K562 (cell line): ENCODE results near the gene MAPK8IP2. TPM values are rescaled to one million over a fixed set of nuclear protein-coding genes. Genes with fewer than 3 reads are reported as not detected.

ENCODE experiments used
- KLF6 ChIP-seq: fragments of 250-450 bp; sonication (Bioruptor Pico); IDR thresholded peaks from 2 replicates; pipeline ENCODE4 v1.4.0; 2020; ENCODE audit warnings: mild to moderate bottlenecking, moderate library complexity, borderline replicate concordance
- L3MBTL2 ChIP-seq: fragments of 450-650 bp; IDR thresholded peaks from 2 replicates; pipeline ENCODE4 v1.6.1; 2016; ENCODE audit warnings: mild to moderate bottlenecking, moderate library complexity
- SIX5 ChIP-seq, 2 experiments: IDR thresholded peaks; 2 replicates each; pipeline ENCODE4 v1.6.1; 2011; ENCODE audit warnings: low read length in 2 of 2, borderline replicate concordance in 1 of 2, low read depth in 1 of 2, mild to moderate bottlenecking in 1 of 2, moderate library complexity in 1 of 2; ENCODE audit not compliant: insufficient read depth in 1 of 2
- U2AF2 ChIP-seq: fragments of 200-400 bp; formaldehyde crosslinking; optimal IDR thresholded peaks from 2 replicates; pipeline ENCODE3; 2017; ENCODE audit warnings: low read depth, mild to moderate bottlenecking, low read length
- polyA plus RNA-seq, 8 experiments: library from polyadenylated mRNA; depleted of rRNA in 4 of 8; stranded (reverse) in 5 of 8; unstranded in 3 of 8; fragments of >200 nt; fragmentation: Nextera tagmentation in 2 of 8; fragmentation: Illumina TruSeq in 1 of 8; extraction: Ambion mirVana in 2 of 8; extraction: Trizol in 1 of 8; gene quantifications; 2 replicates each; pipeline versions ENCODE4 v1.2.1 to v1.2.3, GENCODE V29; 2011 to 2014; ENCODE audit warnings: inconsistent platforms in 1 of 8, missing spikeins in 1 of 8
- total RNA-seq, 7 experiments: library from RNA; depleted of rRNA in 6 of 7; stranded (reverse); fragments of >200 nt in 6 of 7; fragmentation: Illumina TruSeq in 2 of 7; extraction: Trizol in 2 of 7; gene quantifications; 2 replicates each; pipeline versions ENCODE4 v1.2.1 to v1.2.3, GENCODE V29; 2011 to 2021; ENCODE audit warnings: low replicate concordance in 1 of 7
- TF ChIP-seq, protein P1 (sequence below), 2 experiments: fragments of 450-650 bp; formaldehyde crosslinking in 1 of 2; IDR thresholded peaks; 2 replicates each; pipeline versions ENCODE4 v1.4.0 to v1.6.1; 2014 to 2020; ENCODE audit warnings: mild to moderate bottlenecking in 2 of 2, borderline replicate concordance in 1 of 2, low read depth in 1 of 2
- TF ChIP-seq, protein P2 (sequence below): sonication (generic); formaldehyde crosslinking; IDR thresholded peaks from 2 replicates; pipeline ENCODE4 v1.8.0; 2022; ENCODE audit warnings: missing genetic modification reagents, mild to moderate bottlenecking, moderate library complexity, borderline replicate concordance
- TF ChIP-seq, protein P3 (sequence below), 3 experiments: fragments of 200-800 bp in 1 of 3; fragments of 250-450 bp in 1 of 3; fragments of 450-650 bp in 1 of 3; sonication (Bioruptor Pico) in 1 of 3; sonication (Bioruptor generic) in 1 of 3; formaldehyde crosslinking in 1 of 3; IDR thresholded peaks; 2 replicates each; pipeline versions ENCODE4 v1.6.1 to v1.8.0; 2016 to 2022; ENCODE audit warnings: mild to moderate bottlenecking in 2 of 3, missing genetic modification characterization in 2 of 3, missing compliant biosample characterization in 1 of 3, moderate library complexity in 1 of 3

MAPK8IP2 gene
- total and polyA plus RNA-seq, 9 of the 15 experiments (the other 6 are each of a cell fraction or from before 2014, with no cell fraction given), result 0.01 to 0.47 (median 0.07) TPM; not detected in 2

DNA sequence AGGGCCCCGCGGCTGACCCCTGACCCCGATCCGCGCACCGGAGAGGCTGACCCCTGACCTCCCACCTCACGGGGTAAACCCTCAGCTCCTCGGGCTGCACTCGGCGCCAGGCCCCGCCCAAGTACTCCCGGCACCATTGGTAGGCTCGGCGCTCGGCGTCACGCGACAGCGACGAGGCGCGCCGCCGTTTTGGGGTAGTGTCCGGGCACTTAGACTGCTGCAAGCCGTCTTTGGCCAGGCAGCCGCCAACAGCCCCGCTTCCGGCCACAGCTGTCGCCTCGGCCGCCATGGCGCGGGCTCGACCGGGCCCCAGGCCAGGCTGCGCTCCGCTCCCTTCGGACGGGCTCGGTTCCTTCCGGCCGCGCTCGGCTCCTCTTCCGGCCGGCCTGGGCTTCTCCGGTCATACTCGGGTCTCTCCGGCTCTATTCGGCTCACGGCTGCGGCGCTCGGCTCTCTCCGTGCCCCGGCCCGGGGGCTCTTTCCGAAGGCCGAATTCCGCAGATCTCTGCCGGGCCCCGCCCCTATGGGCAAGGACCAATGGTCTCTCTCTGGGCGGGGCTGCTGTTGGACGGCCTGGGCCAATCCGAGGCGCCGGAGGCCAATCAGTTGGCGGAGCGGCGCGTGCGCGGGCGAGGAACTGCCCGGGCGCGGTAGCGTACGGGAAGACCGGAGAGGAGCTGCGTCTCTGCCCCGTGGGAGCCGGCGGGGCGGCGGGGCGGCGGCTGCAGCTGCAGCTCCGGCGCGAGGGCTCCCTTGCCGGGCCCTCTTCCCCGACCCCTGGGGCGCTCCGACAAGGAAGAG is 17.9 kb upstream of the MAPK8IP2 start, which contains the start of gene CHKB (continued):
- TF ChIP-seq, protein P1, sequence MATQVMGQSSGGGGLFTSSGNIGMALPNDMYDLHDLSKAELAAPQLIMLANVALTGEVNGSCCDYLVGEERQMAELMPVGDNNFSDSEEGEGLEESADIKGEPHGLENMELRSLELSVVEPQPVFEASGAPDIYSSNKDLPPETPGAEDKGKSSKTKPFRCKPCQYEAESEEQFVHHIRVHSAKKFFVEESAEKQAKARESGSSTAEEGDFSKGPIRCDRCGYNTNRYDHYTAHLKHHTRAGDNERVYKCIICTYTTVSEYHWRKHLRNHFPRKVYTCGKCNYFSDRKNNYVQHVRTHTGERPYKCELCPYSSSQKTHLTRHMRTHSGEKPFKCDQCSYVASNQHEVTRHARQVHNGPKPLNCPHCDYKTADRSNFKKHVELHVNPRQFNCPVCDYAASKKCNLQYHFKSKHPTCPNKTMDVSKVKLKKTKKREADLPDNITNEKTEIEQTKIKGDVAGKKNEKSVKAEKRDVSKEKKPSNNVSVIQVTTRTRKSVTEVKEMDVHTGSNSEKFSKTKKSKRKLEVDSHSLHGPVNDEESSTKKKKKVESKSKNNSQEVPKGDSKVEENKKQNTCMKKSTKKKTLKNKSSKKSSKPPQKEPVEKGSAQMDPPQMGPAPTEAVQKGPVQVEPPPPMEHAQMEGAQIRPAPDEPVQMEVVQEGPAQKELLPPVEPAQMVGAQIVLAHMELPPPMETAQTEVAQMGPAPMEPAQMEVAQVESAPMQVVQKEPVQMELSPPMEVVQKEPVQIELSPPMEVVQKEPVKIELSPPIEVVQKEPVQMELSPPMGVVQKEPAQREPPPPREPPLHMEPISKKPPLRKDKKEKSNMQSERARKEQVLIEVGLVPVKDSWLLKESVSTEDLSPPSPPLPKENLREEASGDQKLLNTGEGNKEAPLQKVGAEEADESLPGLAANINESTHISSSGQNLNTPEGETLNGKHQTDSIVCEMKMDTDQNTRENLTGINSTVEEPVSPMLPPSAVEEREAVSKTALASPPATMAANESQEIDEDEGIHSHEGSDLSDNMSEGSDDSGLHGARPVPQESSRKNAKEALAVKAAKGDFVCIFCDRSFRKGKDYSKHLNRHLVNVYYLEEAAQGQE (IDR thresholded peaks at IDR 0.05; ENCODE audit: borderline replicate concordance), result no peak
- TF ChIP-seq, protein P1 (CRISPR knock-in tag; IDR thresholded peaks at IDR 0.05; ENCODE audit: low read depth), result 0 out of 2 replicates have a peak, but pooled peaks have one; percentile 46
- TF ChIP-seq, protein P2, sequence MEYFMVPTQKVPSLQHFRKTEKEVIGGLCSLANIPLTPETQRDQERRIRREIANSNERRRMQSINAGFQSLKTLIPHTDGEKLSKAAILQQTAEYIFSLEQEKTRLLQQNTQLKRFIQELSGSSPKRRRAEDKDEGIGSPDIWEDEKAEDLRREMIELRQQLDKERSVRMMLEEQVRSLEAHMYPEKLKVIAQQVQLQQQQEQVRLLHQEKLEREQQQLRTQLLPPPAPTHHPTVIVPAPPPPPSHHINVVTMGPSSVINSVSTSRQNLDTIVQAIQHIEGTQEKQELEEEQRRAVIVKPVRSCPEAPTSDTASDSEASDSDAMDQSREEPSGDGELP, result peak; percentile 63; the same call in 1 of the 2 replicates
- peak; percentile 81; the same call in 1 of the 2 replicates for TF ChIP-seq L3MBTL2
- no peak for TF ChIP-seq SIX5 (IDR thresholded peaks at IDR 0.05; ENCODE audit: borderline replicate concordance in 1 of 2, insufficient read depth in 1 of 2, low read depth in 1 of 2, low read length in 2 of 2)
- TF ChIP-seq, protein P3, sequence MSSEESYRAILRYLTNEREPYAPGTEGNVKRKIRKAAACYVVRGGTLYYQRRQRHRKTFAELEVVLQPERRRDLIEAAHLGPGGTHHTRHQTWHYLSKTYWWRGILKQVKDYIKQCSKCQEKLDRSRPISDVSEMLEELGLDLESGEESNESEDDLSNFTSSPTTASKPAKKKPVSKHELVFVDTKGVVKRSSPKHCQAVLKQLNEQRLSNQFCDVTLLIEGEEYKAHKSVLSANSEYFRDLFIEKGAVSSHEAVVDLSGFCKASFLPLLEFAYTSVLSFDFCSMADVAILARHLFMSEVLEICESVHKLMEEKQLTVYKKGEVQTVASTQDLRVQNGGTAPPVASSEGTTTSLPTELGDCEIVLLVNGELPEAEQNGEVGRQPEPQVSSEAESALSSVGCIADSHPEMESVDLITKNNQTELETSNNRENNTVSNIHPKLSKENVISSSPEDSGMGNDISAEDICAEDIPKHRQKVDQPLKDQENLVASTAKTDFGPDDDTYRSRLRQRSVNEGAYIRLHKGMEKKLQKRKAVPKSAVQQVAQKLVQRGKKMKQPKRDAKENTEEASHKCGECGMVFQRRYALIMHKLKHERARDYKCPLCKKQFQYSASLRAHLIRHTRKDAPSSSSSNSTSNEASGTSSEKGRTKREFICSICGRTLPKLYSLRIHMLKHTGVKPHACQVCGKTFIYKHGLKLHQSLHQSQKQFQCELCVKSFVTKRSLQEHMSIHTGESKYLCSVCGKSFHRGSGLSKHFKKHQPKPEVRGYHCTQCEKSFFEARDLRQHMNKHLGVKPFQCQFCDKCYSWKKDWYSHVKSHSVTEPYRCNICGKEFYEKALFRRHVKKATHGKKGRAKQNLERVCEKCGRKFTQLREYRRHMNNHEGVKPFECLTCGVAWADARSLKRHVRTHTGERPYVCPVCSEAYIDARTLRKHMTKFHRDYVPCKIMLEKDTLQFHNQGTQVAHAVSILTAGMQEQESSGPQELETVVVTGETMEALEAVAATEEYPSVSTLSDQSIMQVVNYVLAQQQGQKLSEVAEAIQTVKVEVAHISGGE (CRISPR knock-in tag; IDR thresholded peaks at IDR 0.05), result peak in 1 of 3 experiments; percentile 74; a peak in 1 of 6 replicates
- TF ChIP-seq U2AF2, result no peak
- no peak for TF ChIP-seq KLF6 (CRISPR knock-in tag)
- TF ChIP-seq, all 486 proteins: peak for 75
